ENCODE results near the gene CPB2.

Gene CPB2

DNA sequence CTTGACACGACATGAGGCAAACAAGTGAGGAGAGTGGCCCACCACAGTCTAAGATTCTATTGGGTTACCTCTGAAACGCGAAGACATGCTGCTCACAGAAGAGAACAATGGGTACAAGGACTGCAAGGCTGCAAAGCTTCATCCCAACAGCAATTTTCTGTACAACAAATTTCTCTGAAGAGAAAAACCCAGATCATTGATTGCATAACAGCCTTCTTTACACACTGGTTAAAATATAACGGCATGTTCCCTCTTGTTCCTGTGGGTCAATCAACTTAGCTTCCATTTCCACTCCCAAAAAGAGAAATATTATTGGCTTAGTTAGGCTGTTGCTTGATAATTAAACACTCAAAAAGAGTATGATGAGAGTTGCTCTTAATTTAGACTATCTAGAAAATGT is at the start of gene CPB2:
Gene CPB2 (minus strand): TSS at position 166 of the 400 bp plus-strand sequence. CDS start 24 bp downstream, at position 142.
- Histone ChIP-seq H3K4me3 (ENCODE audit: low read length) (no peak within 1 kb of the TSS), H2AFZ (ENCODE audit: low read depth, low read length) (no peak within 1 kb of the TSS), H3K27me3 (ENCODE audit: insufficient read depth, low read length) (no peaks in the 10 kb centered on the region), H3K4me1 (ENCODE audit: insufficient read depth, low read length) (peaks cover 6% of the 10 kb centered on the region), H3K36me3 (ENCODE audit: insufficient read depth, low read length) (no peaks in the 10 kb centered on the region), H3K9me3 (ENCODE audit: low read length) (no peaks in the 10 kb centered on the region)

DNA sequence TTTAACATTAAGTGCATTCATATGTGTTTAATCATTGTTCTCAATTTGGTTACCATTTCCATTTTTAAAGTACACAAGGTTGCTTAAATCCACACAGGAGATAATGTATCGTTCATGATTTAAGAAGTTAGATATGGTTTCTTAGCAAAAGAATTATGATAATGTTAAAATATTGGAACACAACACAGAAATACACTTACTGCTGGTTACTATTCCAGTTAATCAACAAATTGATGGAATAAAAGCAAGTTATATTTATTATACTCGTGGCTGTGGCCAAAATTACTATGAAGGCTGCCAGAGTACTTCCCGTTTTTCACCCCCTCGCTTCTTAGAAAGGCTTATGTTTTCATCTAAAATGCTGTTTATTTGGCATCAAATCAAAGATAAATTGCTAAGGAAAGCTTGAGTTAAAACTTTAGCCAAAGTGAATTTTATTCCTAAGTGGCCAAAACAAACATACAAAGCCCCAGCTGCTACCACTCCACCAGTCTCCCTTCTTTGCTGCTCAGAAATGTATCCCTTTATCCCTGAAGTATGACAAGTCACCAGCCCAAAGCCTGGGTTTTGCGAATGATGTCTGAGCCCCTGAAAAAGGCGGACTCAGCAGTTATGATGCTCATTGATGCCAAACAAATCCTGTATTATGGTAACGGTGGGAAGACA is 49.4 kb upstream of the CPB2 start:
- Histone ChIP-seq H3K9me3 (ENCODE audit: low read length) (no peaks in the 10 kb centered on the region), H3K4me1 (ENCODE audit: insufficient read depth, low read length) (no peaks in the 10 kb centered on the region), H2AFZ (ENCODE audit: low read depth, low read length) (no peak overlapping the region), H3K4me3 (ENCODE audit: low read length) (no peak overlapping the region), H3K36me3 (ENCODE audit: insufficient read depth, low read length) (no peaks in the 10 kb centered on the region), H3K27me3 (ENCODE audit: insufficient read depth, low read length) (no peaks in the 10 kb centered on the region)

GRCh38 chr13:46152627-46153328 is 47.9 kb upstream of the CPB2 start:
- no peaks in the 10 kb centered on the region for H3K9me3 ChIP-seq (ENCODE audit: low read length)
- no peaks in the 10 kb centered on the region for H3K4me1 ChIP-seq (ENCODE audit: insufficient read depth, low read length)
- no peaks in the 10 kb centered on the region for H3K27me3 ChIP-seq (ENCODE audit: insufficient read depth, low read length)
- no peak overlapping the region for H3K4me3 ChIP-seq (ENCODE audit: low read length)
- H2AFZ ChIP-seq (ENCODE audit: low read depth, low read length), result no peak overlapping the region
- H3K36me3 ChIP-seq (ENCODE audit: insufficient read depth, low read length), result no peaks in the 10 kb centered on the region

DNA sequence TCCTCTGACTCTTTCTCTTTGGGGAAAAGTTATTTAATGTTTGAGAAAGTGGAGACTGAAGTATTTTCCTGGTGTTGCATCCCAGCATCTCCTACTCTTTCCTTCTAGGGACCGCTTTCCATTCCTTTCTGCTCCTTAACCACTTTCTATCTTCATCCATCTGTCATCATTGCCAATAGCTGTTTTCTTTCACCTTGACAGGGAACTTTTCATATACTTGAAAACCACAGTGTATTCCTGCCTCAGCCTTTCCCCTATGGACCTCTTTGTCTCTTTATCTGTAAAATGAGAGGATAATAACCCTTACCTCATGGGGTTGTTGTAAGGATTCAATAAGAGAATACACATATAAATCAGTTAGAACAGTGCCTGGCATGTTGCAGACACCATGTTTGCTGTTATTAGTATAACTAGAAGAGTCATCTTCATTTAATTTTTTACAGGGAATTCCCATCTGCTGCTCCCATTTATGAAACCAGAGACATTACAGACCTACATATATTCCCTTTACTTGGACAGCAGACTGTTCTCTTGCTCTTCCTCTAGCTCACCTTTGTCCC is 45.4 kb upstream of the CPB2 start:
- Histone ChIP-seq H3K4me1 (ENCODE audit: insufficient read depth, low read length) (no peaks in the 10 kb centered on the region), H2AFZ (ENCODE audit: low read depth, low read length) (no peak overlapping the region), H3K27me3 (ENCODE audit: insufficient read depth, low read length) (no peaks in the 10 kb centered on the region), H3K4me3 (ENCODE audit: low read length) (no peak overlapping the region), H3K36me3 (ENCODE audit: insufficient read depth, low read length) (no peaks in the 10 kb centered on the region), H3K9me3 (ENCODE audit: low read length) (no peaks in the 10 kb centered on the region)

- Histone ChIP-seq H3K27me3 (ENCODE audit: insufficient read depth, low read length) (no peaks in the 10 kb centered on the region), H3K9me3 (ENCODE audit: low read length) (no peaks in the 10 kb centered on the region), H3K36me3 (ENCODE audit: insufficient read depth, low read length) (no peaks in the 10 kb centered on the region), H3K4me3 (ENCODE audit: low read length) (no peak overlapping the region), H3K4me1 (ENCODE audit: insufficient read depth, low read length) (no peaks in the 10 kb centered on the region), H2AFZ (ENCODE audit: low read depth, low read length) (no peak overlapping the region)
These were observed 44.7 kb upstream of the CPB2 start for GRCh38 chr13:46149272-46150133.

DNA sequence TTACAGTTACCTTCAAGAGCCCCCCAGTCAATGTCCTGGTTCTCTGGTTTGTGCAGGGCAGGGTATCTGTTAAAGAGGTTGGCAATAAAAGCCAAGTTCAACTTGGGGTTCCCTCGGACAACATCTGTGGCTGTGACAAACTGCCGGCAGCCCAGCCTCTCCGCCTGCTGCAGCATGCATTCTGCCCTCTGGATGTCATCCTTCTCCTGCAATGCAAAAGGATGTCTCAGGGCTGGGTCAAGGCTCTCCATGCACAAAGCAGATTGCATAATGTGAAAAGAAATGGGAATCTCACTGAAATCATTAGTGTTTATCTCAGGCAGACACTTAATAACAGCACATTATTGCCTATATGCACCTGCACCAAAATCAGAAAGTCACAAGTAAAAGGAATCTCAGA is 42.1 kb upstream of the CPB2 start:
- H2AFZ ChIP-seq (ENCODE audit: low read depth, low read length), result no peak overlapping the region
- no peaks in the 10 kb centered on the region for H3K9me3 ChIP-seq (ENCODE audit: low read length)
- H3K4me1 ChIP-seq (ENCODE audit: insufficient read depth, low read length), result no peaks in the 10 kb centered on the region
- H3K27me3 ChIP-seq (ENCODE audit: insufficient read depth, low read length), result no peaks in the 10 kb centered on the region
- no peaks in the 10 kb centered on the region for H3K36me3 ChIP-seq (ENCODE audit: insufficient read depth, low read length)
- H3K4me3 ChIP-seq (ENCODE audit: low read length), result no peak overlapping the region

DNA sequence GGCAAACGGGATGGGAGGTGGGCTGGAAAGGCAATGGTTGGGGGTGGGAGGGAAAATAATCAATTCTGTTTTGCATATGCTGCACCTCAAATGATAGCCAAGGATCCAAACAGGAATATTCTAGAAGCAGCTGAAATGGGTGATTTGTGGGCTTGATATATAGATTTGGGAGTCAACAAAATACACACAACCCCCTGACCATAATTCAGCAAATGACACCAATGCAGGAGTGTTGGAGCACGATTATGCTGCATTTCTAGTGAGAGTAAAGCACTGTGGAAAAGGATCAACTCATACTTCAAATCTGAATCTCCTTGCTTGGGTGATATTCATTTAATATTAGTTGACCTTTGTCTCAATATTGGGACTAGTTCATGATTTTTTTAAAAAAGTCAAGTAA is 41.1 kb upstream of the CPB2 start:
- Histone ChIP-seq H3K9me3 (ENCODE audit: low read length) (no peaks in the 10 kb centered on the region), H3K36me3 (ENCODE audit: insufficient read depth, low read length) (no peaks in the 10 kb centered on the region), H3K4me1 (ENCODE audit: insufficient read depth, low read length) (no peaks in the 10 kb centered on the region), H2AFZ (ENCODE audit: low read depth, low read length) (no peak overlapping the region), H3K4me3 (ENCODE audit: low read length) (no peak overlapping the region), H3K27me3 (ENCODE audit: insufficient read depth, low read length) (no peaks in the 10 kb centered on the region)

DNA sequence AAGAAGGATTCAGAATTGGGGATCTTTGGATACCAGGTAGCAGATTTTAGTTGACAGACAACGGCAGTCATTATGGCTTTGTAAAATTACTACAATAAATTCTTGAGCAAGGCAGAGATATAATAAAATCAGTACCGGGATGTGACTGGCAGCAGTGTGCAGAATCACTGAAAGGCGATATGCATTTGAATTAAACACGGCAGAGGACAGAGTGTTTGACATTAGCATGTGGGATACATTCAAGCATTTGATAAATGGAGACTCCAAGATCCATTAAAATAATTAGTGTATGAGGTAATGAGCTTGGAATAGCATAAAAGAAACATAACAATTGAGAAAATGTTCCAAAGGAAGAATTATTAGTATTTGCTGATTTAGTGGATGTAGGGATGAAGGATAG is 40.3 kb upstream of the CPB2 start:
- no peak overlapping the region for H2AFZ ChIP-seq (ENCODE audit: low read depth, low read length)
- no peaks in the 10 kb centered on the region for H3K27me3 ChIP-seq (ENCODE audit: insufficient read depth, low read length)
- no peaks in the 10 kb centered on the region for H3K36me3 ChIP-seq (ENCODE audit: insufficient read depth, low read length)
- H3K4me3 ChIP-seq (ENCODE audit: low read length), result no peak overlapping the region
- no peaks in the 10 kb centered on the region for H3K9me3 ChIP-seq (ENCODE audit: low read length)
- H3K4me1 ChIP-seq (ENCODE audit: insufficient read depth, low read length), result no peaks in the 10 kb centered on the region

GRCh38 chr13:46143184-46143701 is 38.4 kb upstream of the CPB2 start:
- Histone ChIP-seq H2AFZ (ENCODE audit: low read depth, low read length) (no peak overlapping the region), H3K4me3 (ENCODE audit: low read length) (no peak overlapping the region), H3K27me3 (ENCODE audit: insufficient read depth, low read length) (no peaks in the 10 kb centered on the region), H3K4me1 (ENCODE audit: insufficient read depth, low read length) (no peaks in the 10 kb centered on the region), H3K9me3 (ENCODE audit: low read length) (no peaks in the 10 kb centered on the region), H3K36me3 (ENCODE audit: insufficient read depth, low read length) (no peaks in the 10 kb centered on the region)

DNA sequence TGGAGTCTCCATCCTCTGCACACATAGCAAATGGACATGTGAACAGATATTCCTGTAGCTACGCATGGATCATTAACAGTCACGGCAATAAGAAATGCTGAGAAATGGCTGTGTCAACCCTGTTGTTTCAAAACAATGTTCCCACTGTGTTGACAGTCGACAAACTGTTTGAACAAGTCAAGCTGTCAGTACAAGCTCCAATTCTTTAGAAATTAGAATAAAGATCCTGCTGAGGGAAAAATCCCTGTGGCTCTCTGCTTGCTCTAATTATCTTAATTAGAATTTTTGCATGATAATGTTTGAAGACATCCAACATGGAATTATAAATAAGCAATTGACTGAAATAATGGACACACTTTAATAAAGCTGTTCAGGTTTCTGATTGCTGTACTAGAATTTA is 37.9 kb upstream of the CPB2 start:
- Histone ChIP-seq H2AFZ (ENCODE audit: low read depth, low read length) (no peak overlapping the region), H3K36me3 (ENCODE audit: insufficient read depth, low read length) (no peaks in the 10 kb centered on the region), H3K4me1 (ENCODE audit: insufficient read depth, low read length) (no peaks in the 10 kb centered on the region), H3K4me3 (ENCODE audit: low read length) (no peak overlapping the region), H3K27me3 (ENCODE audit: insufficient read depth, low read length) (no peaks in the 10 kb centered on the region), H3K9me3 (ENCODE audit: low read length) (no peaks in the 10 kb centered on the region)

DNA sequence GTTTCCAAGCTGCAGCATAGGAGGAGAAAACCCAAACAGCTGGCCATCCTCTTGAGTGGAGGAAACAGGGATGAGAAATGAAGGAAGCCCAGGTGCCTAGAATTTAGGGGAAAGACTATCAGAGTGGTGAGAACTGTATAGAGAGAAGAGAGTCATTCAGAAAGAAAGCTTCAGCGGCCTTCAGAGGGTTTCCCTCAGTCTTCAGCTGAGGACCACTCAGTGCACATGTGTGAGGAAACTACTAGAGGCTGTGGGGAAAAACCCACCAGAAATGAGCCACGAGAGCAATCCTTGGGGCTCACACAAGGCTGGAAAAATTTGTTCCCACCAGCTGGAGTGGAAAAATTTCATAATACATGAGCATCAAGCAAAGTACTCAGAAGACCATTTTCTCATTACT is 35.2 kb upstream of the CPB2 start:
- H2AFZ ChIP-seq (ENCODE audit: low read depth, low read length), result no peak overlapping the region
- no peaks in the 10 kb centered on the region for H3K9me3 ChIP-seq (ENCODE audit: low read length)
- no peak overlapping the region for H3K4me3 ChIP-seq (ENCODE audit: low read length)
- no peaks in the 10 kb centered on the region for H3K36me3 ChIP-seq (ENCODE audit: insufficient read depth, low read length)
- H3K27me3 ChIP-seq (ENCODE audit: insufficient read depth, low read length), result no peaks in the 10 kb centered on the region
- no peaks in the 10 kb centered on the region for H3K4me1 ChIP-seq (ENCODE audit: insufficient read depth, low read length)

DNA sequence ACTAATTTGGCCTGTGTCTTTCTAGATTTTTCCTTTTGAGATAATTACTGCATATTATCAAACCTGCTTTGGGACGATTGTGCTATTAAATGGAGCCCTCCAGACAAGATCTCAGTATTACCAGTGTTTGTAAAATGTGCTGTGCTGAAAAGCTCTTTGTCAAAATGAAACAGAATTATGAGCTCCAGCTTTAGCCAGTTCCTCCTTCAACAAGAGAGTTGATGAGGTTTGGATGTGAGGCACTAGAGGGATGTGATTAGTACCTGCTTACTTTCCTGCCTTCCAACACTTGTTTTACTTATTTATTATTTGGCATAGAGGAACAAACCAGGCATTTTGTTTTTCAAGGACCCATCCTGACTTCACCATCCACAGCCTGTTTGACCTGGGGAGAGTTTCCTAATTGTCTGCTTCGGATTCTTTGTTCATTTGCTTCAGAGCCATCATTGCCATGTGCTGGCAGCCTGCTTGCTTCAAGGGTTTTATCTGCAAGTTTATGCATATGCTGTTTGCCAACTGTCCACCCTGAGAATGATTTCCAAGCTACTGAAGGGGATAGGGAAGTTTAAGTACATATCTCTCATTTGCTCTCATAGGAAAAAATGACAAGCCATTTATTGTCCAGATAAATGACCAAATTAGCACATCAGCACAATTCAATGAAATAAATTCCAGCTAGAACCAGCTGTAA is 32.9 kb upstream of the CPB2 start:
- H3K4me1 ChIP-seq (ENCODE audit: insufficient read depth, low read length), result no peaks in the 10 kb centered on the region

More for the DNA sequence above, 32.9 kb upstream of the CPB2 start:
- no peak overlapping the region for H2AFZ ChIP-seq (ENCODE audit: low read depth, low read length)
- no peaks in the 10 kb centered on the region for H3K9me3 ChIP-seq (ENCODE audit: low read length)
- H3K27me3 ChIP-seq (ENCODE audit: insufficient read depth, low read length), result no peaks in the 10 kb centered on the region
- no peaks in the 10 kb centered on the region for H3K36me3 ChIP-seq (ENCODE audit: insufficient read depth, low read length)
- H3K4me3 ChIP-seq (ENCODE audit: low read length), result no peak overlapping the region
